Panc1 (cell line): ENCODE data around the gene ZNF12.
"Not testable (repeated sequence)": the region's sequence is repeated elsewhere in the genome, so short reads cannot be mapped to it uniquely, and the experiment has no call there.

Experiments
- POLR2AphosphoS5 ChIP-seq: IDR thresholded peaks from 2 replicates; pipeline ENCODE4 v1.6.1; 2012; ENCODE audit warnings: mild to moderate bottlenecking, low read depth, low read length, moderate library complexity
- TF ChIP-seq, protein P1 (sequence below): fragments of 450-650 bp; IDR thresholded peaks from 2 replicates; pipeline ENCODE4 v1.5.1; 2017; ENCODE audit warnings: mild to moderate bottlenecking

DNA sequence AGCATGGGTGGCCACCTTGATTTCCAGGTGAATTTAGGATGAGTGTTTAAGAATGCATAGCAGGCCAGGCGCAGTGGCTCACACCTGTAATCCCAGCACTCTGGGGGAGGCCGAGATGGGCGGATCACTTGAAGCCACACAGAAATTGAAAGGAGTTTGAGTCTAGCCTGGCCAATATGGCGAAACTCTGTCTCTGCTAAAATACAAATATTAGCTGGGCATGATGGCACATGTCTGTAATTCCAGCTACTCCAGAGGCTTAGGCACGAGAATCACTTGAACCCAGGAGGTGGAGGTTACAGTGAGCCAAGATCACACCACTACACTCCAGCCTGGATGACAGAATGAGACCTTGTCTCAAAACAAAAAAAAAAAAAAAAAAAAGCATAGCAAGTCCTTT lies 19.6 kb upstream of the ZNF12 start:
- TF ChIP-seq, protein P1, sequence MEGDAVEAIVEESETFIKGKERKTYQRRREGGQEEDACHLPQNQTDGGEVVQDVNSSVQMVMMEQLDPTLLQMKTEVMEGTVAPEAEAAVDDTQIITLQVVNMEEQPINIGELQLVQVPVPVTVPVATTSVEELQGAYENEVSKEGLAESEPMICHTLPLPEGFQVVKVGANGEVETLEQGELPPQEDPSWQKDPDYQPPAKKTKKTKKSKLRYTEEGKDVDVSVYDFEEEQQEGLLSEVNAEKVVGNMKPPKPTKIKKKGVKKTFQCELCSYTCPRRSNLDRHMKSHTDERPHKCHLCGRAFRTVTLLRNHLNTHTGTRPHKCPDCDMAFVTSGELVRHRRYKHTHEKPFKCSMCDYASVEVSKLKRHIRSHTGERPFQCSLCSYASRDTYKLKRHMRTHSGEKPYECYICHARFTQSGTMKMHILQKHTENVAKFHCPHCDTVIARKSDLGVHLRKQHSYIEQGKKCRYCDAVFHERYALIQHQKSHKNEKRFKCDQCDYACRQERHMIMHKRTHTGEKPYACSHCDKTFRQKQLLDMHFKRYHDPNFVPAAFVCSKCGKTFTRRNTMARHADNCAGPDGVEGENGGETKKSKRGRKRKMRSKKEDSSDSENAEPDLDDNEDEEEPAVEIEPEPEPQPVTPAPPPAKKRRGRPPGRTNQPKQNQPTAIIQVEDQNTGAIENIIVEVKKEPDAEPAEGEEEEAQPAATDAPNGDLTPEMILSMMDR = not testable (repeated sequence)
- not testable (repeated sequence) for TF ChIP-seq POLR2AphosphoS5
